Hematopoietic multipotent progenitor cell (in vitro differentiated cells): Measurements from ENCODE around the gene ENTPD1. TPM values are rescaled to one million over a fixed set of nuclear protein-coding genes. Genes with fewer than 3 reads are reported as not detected.
"Not testable (repeated sequence)": the region's sequence is repeated elsewhere in the genome, so short reads cannot be mapped to it uniquely, and the experiment has no call there.

ENCODE experiments used
- DNase-seq, 3 donors: peaks; one replicate each; pipeline ENCODE4 v3.0.0-alpha.2; 2011 to 2015; ENCODE audit warnings: low read depth in 2 of 3, low spot score in 2 of 3
- total RNA-seq: library from RNA; depleted of rRNA; stranded (reverse); fragments of >200 nt; gene quantifications from one replicate; pipeline ENCODE4 v1.2.3, GENCODE V29; 2012

The ENTPD1 gene, protein sequence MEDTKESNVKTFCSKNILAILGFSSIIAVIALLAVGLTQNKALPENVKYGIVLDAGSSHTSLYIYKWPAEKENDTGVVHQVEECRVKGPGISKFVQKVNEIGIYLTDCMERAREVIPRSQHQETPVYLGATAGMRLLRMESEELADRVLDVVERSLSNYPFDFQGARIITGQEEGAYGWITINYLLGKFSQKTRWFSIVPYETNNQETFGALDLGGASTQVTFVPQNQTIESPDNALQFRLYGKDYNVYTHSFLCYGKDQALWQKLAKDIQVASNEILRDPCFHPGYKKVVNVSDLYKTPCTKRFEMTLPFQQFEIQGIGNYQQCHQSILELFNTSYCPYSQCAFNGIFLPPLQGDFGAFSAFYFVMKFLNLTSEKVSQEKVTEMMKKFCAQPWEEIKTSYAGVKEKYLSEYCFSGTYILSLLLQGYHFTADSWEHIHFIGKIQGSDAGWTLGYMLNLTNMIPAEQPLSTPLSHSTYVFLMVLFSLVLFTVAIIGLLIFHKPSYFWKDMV
- 0.27 TPM for total RNA-seq

DNA sequence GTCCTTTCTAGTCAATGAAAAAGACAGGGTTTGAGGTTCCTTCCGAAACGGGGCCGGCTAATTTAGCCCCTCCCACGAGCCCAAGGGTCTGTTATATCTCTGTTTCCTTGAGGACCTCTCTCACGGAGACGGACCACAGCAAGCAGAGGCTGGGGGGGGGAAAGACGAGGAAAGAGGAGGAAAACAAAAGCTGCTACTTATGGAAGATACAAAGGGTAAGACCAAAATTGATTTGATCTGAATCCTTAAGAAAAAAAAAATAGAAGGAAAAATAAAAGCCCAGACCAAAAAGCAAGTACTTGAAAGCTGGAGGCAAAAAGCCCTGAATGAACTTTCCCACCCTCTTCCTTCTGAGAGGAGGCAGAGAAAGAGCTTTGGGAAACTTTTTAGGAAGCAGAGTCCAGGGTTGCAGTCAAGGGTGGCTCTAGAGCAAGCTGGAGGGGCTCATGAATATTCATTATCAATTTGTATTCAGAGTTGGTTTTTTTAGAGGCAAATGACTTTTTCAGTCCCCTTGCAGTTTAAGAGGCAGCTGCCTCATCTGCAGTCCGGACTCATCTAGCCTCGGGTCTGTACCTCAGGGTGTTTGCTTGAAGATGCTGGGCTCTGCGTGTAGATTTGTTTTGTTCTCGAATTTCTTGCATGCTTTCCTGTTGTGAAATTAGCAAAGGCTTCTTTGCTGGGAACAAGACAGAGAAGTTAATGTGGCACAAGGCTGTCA is at the start of gene ENTPD1:
Gene ENTPD1 (plus strand): TSS at position 123 of the 721 bp plus-strand sequence. CDS start 77 bp downstream, at position 200.
- DNase-seq = peak in 1 of 3 donors; percentile 4

DNA sequence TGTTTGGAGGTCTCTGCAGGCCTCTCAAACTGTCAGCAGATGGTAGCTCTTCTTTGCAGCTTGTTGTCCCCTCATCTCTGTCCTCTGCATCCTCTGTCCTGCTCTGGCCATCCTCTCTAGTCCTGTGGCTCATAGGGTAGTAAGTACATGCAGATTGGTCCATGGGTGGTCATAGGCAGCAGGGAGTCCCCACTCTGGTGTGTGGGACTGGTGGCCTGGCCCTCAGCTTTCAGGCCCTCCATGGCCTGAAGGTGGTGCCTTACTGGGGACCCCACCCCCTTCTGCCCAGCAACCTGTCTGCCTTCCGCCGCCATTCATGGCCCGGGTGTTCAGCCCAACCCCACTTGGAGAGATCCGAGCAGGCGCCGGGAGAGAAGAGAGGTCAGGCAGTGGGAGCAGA is 49.4 kb upstream of the ENTPD1 start:
- no peak for DNase-seq

- DNase-seq = no peak
Observed at GRCh38 chr10:95706990-95707389, 49.0 kb upstream of the ENTPD1 start.

DNA sequence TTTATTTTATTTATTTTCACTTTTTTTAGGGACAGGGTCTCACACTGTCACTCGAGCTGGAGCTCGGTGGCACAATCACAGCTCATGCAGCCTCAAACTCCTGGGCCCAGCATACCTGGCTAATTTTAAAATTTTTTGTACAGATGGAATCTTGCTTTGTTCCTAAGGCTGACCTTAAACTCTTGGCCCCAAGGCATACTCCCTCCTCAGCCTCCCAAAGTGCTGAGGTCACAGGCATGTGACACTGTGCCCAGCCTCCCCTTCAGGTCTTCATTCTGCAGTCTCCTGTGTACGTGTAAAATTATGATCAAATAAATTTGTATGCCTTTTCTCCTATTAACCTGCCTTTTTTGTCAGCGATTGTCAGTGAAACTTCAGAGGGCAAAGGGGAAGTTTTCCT is 44.5 kb upstream of the ENTPD1 start:
- no peak for DNase-seq

- DNase-seq = no peak
Observed at GRCh38 chr10:95716466-95716865, 39.5 kb upstream of the ENTPD1 start.

DNA sequence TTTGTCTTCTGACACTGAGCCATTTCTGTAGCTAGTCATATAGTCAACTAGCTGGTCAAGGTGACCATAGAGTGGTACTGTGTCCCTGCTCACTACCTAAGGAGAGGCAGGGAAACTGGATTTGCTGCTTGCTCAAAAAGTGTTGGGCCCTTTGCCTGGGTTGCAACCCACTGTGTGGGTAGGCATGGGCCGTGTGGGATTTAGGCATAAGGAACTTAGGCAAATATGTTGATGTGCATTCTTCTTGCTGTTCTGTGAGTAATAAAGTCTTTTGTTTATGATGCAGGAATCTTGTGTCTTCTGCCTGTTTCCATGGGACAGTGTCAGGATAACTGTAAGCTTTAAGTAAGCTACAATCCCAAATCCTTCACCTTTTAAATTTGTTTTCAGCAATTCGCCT is 39.1 kb upstream of the ENTPD1 start:
- DNase-seq = no peak

DNA sequence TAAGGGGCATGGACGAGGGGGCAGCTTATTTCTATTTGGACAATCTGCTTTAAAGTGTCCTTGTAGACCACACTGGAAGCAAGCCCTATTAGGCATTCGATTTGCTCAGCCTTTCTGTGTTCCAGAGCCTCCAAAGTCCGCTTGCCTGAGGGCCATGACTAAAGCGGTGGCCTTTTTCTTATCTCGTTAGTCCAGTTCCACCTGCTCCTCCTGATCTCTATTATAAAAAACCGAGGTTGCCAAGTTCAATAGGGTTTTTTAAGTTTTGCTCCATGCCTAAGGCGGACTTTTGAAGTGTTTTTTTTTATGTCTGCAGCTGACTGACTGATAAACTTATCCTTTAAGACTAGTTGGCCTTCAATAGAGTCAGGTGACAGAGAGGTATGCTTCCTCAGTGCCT is 35.2 kb upstream of the ENTPD1 start:
- not testable (repeated sequence) for DNase-seq

DNA sequence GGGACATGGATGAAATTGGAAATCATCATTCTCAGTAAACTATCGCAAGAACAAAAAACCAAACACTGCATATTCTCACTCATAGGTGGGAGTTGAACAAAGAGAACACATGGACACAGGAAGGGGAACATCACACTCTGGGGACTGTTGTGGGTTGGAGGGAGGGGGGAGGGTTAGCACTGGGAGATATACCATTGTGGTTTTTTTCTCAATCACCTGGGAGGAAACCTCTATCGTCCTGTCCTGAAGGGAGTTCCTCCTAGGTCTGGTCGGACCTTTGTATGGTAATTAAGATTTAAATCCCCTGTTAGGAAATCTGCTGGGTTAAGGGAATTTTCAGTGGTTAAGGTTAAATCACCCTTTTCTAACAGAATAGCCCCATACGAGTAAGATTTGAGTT is 33.5 kb upstream of the ENTPD1 start:
- not testable (repeated sequence) for DNase-seq

DNA sequence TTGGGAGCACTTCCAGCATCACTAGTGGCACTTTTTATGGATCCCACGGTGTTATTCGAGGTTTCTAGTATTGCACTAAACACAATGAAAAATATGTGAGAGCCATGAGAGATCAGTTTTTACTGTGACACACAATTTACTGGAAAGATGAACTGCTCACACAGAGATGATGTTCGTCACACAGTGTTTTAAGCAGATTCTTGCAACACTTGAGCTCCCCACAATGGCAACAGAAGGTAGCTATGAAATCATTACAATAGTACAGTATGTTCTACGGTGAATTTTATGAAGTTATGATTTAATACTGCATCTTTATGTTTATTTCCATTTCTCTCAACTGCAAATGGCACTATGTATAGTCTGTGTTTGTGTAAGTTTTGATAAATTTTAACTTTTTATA is 27.4 kb upstream of the ENTPD1 start:
- no peak for DNase-seq

- no peak for DNase-seq
Observed at GRCh38 chr10:95729323-95730055, 26.5 kb upstream of the ENTPD1 start.

GRCh38 chr10:95730233-95730632 is 25.7 kb upstream of the ENTPD1 start:
- DNase-seq = peak in 1 of 3 donors; percentile 24

GRCh38 chr10:95732907-95733306 is 23.1 kb upstream of the ENTPD1 start:
- DNase-seq = not testable (repeated sequence)

DNA sequence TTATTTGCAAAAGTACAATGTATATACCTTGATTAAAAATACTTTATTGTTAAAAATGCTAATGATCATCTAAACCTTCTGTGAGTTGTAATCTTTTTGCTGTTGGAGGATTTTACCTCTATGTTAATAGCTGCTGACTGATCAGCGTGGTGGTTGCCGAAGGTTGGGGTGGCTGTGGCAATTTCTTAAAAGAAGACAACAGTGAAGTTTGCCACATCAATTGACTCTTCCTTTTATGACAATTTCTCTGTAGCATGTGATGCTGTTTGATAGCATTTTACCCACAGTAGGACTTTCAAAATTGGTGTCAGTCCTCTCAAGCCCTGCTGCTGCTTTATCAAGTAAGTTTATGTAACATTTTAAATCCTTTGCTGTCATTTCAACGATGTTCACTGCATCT is 16.9 kb upstream of the ENTPD1 start:
- DNase-seq = no peak

DNA sequence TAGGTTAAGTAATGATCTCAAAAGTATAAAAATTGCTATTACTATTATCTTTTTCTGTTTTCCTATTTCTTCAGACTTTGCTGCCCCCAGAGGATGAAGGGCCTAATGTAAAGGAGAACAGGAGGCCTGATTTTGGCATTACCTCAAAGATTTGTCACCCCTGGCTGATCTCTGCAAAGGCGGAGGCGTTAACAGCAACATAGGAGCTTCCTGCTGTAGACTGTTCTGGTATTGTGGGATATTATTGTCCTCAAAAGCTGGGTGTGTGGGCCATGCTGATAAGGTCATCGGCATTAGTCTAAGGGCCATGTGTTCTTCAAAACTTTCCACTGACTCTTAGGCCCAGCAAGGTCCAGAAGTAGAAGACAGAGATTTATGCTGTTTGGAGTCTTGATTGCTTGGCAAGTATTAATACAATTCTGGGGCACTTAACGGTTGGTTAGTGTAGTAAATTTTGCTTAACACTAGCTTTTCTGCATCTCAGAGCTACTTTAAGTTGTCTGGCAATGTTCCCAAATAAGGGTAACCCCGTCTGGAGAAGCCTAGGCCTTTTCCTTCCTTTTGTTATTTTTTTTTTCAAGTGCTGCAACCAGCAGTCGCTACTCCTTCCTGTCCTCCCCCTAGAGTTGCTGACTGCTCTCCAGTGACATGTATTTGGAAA is 14.0 kb upstream of the ENTPD1 start:
- peak in 2 of 3 donors; percentile 47 to 69 for DNase-seq

- DNase-seq = no peak
Observed at GRCh38 chr10:95742485-95742884, 13.5 kb upstream of the ENTPD1 start.

DNA sequence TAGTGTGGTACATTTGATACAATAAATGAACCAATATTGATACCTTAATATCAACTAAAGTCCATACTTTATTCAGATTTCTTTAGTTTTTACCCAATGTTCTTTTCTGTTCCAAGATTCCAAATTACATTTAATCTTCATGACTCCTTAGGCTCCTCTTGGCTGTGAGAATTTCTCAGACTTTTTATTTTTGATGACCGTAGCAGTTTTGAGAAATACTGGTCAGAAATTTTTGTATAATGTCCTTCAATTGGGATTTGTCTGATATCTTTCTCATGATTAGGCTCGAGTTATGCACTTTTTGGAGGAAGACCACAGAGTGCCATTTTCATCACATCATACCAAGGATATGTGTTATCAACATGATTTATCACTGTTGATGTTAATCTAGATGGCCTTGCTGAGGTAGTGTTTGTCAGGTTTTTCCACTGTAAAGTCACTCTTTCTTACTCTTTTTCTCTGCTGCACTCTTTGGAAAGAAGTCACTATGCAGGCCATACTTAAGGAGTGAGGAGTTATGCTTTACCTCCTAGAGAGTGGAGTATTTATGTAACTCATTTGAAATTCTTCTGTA is 12.9 kb upstream of the ENTPD1 start:
- no peak for DNase-seq

DNA sequence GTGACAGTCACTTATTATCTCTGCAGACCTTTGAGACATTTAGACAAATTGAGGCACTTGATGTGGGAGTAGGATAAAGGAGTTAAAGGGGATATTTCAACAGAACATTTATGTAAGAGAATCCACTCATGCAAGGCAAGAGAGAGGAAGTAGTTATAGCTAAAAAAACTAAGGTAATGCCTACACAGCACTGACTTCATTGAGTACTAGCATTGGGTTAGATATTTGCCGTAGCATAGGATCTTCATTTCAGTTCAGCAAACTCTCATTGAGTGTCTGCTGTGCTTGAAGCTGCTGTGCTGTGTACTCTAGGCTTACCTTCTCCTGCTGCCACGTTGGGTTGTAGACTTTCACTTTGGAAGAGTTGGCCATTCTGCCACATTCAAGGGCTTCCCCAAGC is 10.5 kb upstream of the ENTPD1 start:
- DNase-seq = no peak

DNA sequence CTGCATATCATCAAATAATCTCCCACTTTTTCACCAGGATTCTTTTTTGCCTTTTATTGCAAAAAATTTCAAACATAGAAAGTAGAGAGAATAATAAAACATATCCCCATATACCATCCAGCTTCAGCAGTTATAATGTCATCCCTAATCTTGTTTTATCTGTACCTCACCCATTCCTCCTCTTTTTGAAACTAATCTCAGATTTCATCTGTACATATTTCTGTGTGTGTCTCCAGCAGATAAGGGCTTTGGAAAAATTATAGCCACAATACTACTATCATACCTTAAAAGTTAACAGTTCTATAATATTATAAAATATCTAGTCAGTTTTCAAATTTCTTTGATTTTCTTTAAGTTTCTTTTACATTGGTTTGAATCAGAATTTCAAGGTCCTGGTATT is 7.6 kb upstream of the ENTPD1 start:
- DNase-seq = no peak

- no peak for DNase-seq
Observed at GRCh38 chr10:95755511-95756004, 405 bp upstream of the ENTPD1 start.
